Natural killer cell (primary cell): ENCODE results near the gene CADM2. TPM values are rescaled to one million over a fixed set of nuclear protein-coding genes. Genes with fewer than 3 reads are reported as not detected.

Experiments used
- ATAC-seq, 3 donors: fragments of 150-1000 bp in 2 of 3; fragments of 200-7000 bp in 1 of 3; cut with Tn5 transposase; 1 replicate in 1 of 3; 2 replicates in 2 of 3; pipeline ENCODE4 v1.10.0; 2021; ENCODE audit warnings: mild to moderate bottlenecking in 2 of 3, moderate library complexity in 2 of 3
- DNase-seq, 2 donors: peaks; one replicate each; pipeline versions ENCODE4 v3.0.0 to v3.0.0-alpha.2; 2013 to 2021; ENCODE audit warnings: mixed read lengths in 1 of 2
- H3K27ac ChIP-seq: one replicate; pipeline ENCODE4 v1.5.1; 2013; ENCODE audit warnings: mild to moderate bottlenecking, low read length
- H3K27me3 ChIP-seq: one replicate; pipeline ENCODE4 v1.6.1; 2013; ENCODE audit warnings: low read length; ENCODE audit not compliant: control insufficient read depth, insufficient read depth
- H3K36me3 ChIP-seq: one replicate; pipeline ENCODE4 v1.6.1; 2013; ENCODE audit warnings: low read length; ENCODE audit not compliant: control insufficient read depth, insufficient read depth
- H3K4me1 ChIP-seq: one replicate; pipeline ENCODE4 v1.6.1; 2013; ENCODE audit warnings: low read length; ENCODE audit not compliant: control insufficient read depth, insufficient read depth
- H3K4me3 ChIP-seq: one replicate; pipeline ENCODE4 v1.5.1; 2013; ENCODE audit warnings: low read length
- H3K9me3 ChIP-seq: one replicate; pipeline ENCODE4 v1.6.1; 2013; ENCODE audit warnings: low read length; ENCODE audit not compliant: control insufficient read depth, insufficient read depth
- H3K27ac Mint-ChIP-seq, 2 donors: one replicate each; pipeline ENCODE4 v1.8.0; 2022; ENCODE audit warnings: mild to moderate bottlenecking in 2 of 2, mixed read lengths in 2 of 2, moderate library complexity in 1 of 2
- H3K27me3 Mint-ChIP-seq, 2 donors: one replicate each; pipeline ENCODE4 v1.8.0; 2022; ENCODE audit warnings: low read depth in 2 of 2, mixed read lengths in 2 of 2
- H3K36me3 Mint-ChIP-seq: one replicate; pipeline ENCODE4 v1.8.0; 2022; ENCODE audit warnings: mixed read lengths
- H3K4me1 Mint-ChIP-seq, 2 donors: one replicate each; pipeline ENCODE4 v1.8.0; 2022; ENCODE audit warnings: mixed read lengths in 2 of 2
- H3K4me3 Mint-ChIP-seq: one replicate; pipeline ENCODE4 v1.8.0; 2022; ENCODE audit warnings: mild to moderate bottlenecking, moderate library complexity, mixed read lengths
- H3K9me3 Mint-ChIP-seq, 2 donors: one replicate each; pipeline ENCODE4 v1.8.0; 2022; ENCODE audit warnings: mixed read lengths in 2 of 2
- CTCF ChIP-seq: fragments of 200-600 bp; IDR thresholded peaks from one replicate; pipeline ENCODE4 v1.8.0; 2022; ENCODE audit warnings: antibody characterized with exemption
- WGBS: methylation state at CpG from one replicate; pipeline ENCODE4 v1.1.7; 2013; ENCODE audit warnings: missing lambda C conversion rate; ENCODE audit not compliant: insufficient coverage; 5-methylcytosine and 5-hydroxymethylcytosine counted together
- intact Hi-C: fragments of 100-400 bp; cut with micrococcal nuclease; formaldehyde crosslinking; loops from one replicate; pipeline ENCODE4 v1.14.2; 2022
- total RNA-seq, 4 donors: library from RNA; stranded (reverse); fragments of 120-200 nt in 1 of 4; gene quantifications; one replicate each; pipeline versions ENCODE4 v1.2.3 to v1.2.4, GENCODE V29; 2013 to 2022

Gene CADM2
- total RNA-seq, 3 donors from 2014 or later (not counting 1 experiment from before 2014, with no cell fraction given) = 0.07 TPM; not detected in 2

GRCh38 chr3:85397434-85397833 is 438.6 kb downstream of the CADM2 start:
- Mint-ChIP-seq H3K27me3 (no peaks in the 10 kb centered on the region), H3K9me3 (peaks cover 7 to 10% of the 10 kb centered on the region in 2 donors), H3K36me3 (no peaks in the 10 kb centered on the region), H3K4me1 (no peaks in the 10 kb centered on the region), H3K27ac (no peak overlapping the region), H3K4me3 (no peak overlapping the region)
- DNase-seq = no peak
- H3K4me1 ChIP-seq = no peaks in the 10 kb centered on the region
- H3K36me3 ChIP-seq = no peaks in the 10 kb centered on the region
- ATAC-seq = no peak
- H3K9me3 ChIP-seq = peaks cover 8% of the 10 kb centered on the region
- intact Hi-C loops = no loop called here
- no CpG with 5 or more reads among the region's 2 CpGs for WGBS
- no peak for TF ChIP-seq CTCF
- no peak overlapping the region for H3K4me3 ChIP-seq
- no peaks in the 10 kb centered on the region for H3K27me3 ChIP-seq
- no peak overlapping the region for H3K27ac ChIP-seq

GRCh38 chr3:85426121-85426520 is 467.3 kb downstream of the CADM2 start:
- no peaks in the 10 kb centered on the region for H3K27me3 Mint-ChIP-seq
- Histone ChIP-seq H3K36me3 (no peaks in the 10 kb centered on the region), H3K9me3 (peaks cover 5% of the 10 kb centered on the region), H3K27me3 (no peaks in the 10 kb centered on the region), H3K4me3 (no peak overlapping the region), H3K4me1 (no peaks in the 10 kb centered on the region), H3K27ac (no peak overlapping the region)
- WGBS = 64% methylated on average over 3 of the region's 4 CpGs
- intact Hi-C loops = no loop called here
- TF ChIP-seq CTCF = no peak
- no peaks in the 10 kb centered on the region for H3K36me3 Mint-ChIP-seq
- DNase-seq (no peak), ATAC-seq (no peak)
- no peaks in the 10 kb centered on the region for H3K4me1 Mint-ChIP-seq
- no peak overlapping the region for H3K4me3 Mint-ChIP-seq
- peaks cover 2 to 6% of the 10 kb centered on the region in 2 donors for H3K9me3 Mint-ChIP-seq
- no peak overlapping the region for H3K27ac Mint-ChIP-seq

GRCh38 chr3:85427467-85427866 is 468.7 kb downstream of the CADM2 start:
- Mint-ChIP-seq H3K4me1 (no peaks in the 10 kb centered on the region), H3K27ac (no peak overlapping the region), H3K4me3 (no peak overlapping the region), H3K27me3 (no peaks in the 10 kb centered on the region), H3K36me3 (peaks cover 7% of the 10 kb centered on the region), H3K9me3 (peaks cover 9 to 10% of the 10 kb centered on the region in 2 donors)
- no peak for TF ChIP-seq CTCF
- no peaks in the 10 kb centered on the region for H3K36me3 ChIP-seq
- no CpG with 5 or more reads among the region's 1 CpG for WGBS
- no peak overlapping the region for H3K4me3 ChIP-seq
- DNase-seq (no peak), ATAC-seq (no peak)
- no peaks in the 10 kb centered on the region for H3K27me3 ChIP-seq
- intact Hi-C loops = no loop called here
- peaks cover 5% of the 10 kb centered on the region for H3K9me3 ChIP-seq
- no peaks in the 10 kb centered on the region for H3K4me1 ChIP-seq
- no peak overlapping the region for H3K27ac ChIP-seq

- H3K4me3 ChIP-seq = no peak overlapping the region
- Mint-ChIP-seq H3K27ac (no peak overlapping the region), H3K27me3 (no peaks in the 10 kb centered on the region), H3K4me3 (no peak overlapping the region), H3K9me3 (peaks cover 15 to 16% of the 10 kb centered on the region in 2 donors), H3K4me1 (no peaks in the 10 kb centered on the region), H3K36me3 (peaks cover 12% of the 10 kb centered on the region)
- no peaks in the 10 kb centered on the region for H3K9me3 ChIP-seq
- no peaks in the 10 kb centered on the region for H3K4me1 ChIP-seq
- no peaks in the 10 kb centered on the region for H3K36me3 ChIP-seq
- no peak for TF ChIP-seq CTCF
- ATAC-seq (no peak), DNase-seq (no peak)
- H3K27me3 ChIP-seq = no peaks in the 10 kb centered on the region
- 84% methylated on average over 4 of the region's 5 CpGs for WGBS
- H3K27ac ChIP-seq = no peak overlapping the region
- intact Hi-C loops = no loop called here
Observed at GRCh38 chr3:85432081-85432480, 473.3 kb downstream of the CADM2 start.
